Mesothelial cell of epicardium (in vitro differentiated cells): ENCODE measurements around the gene DLK2. TPM values are rescaled to one million over a fixed set of nuclear protein-coding genes. Genes with fewer than 3 reads are reported as not detected.

Experiments used
- DNase-seq, 2 experiments: peaks; one replicate each; pipeline ENCODE4 v3.0.0; 2021; ENCODE audit warnings: low spot score in 2 of 2; ENCODE audit not compliant: unreplicated experiment in 2 of 2
- H3K27ac Mint-ChIP-seq: 2 replicates; pipeline ENCODE4 v1.8.0; 2021; ENCODE audit warnings: mixed read lengths
- H3K27me3 Mint-ChIP-seq: 2 replicates; pipeline ENCODE4 v1.8.0; 2021; ENCODE audit warnings: low read depth, mixed read lengths
- H3K36me3 Mint-ChIP-seq: 2 replicates; pipeline ENCODE4 v1.8.0; 2021; ENCODE audit warnings: mixed read lengths
- H3K4me1 Mint-ChIP-seq: 2 replicates; pipeline ENCODE4 v1.8.0; 2021; ENCODE audit warnings: mixed read lengths
- H3K4me3 Mint-ChIP-seq: 2 replicates; pipeline ENCODE4 v1.8.0; 2021; ENCODE audit warnings: mild to moderate bottlenecking, moderate library complexity, mixed read lengths
- H3K9me3 Mint-ChIP-seq: 2 replicates; pipeline ENCODE4 v1.8.0; 2021; ENCODE audit warnings: mixed read lengths
- CTCF ChIP-seq: fragments of 200-600 bp; sonication (generic); IDR thresholded peaks from one replicate; pipeline ENCODE4 v1.5.0; 2021; ENCODE audit warnings: antibody characterized with exemption; ENCODE audit not compliant: unreplicated experiment
- total RNA-seq: library from RNA; stranded (reverse); gene quantifications from 3 replicates; pipeline ENCODE4 v1.2.1, GENCODE V29; 2021

The DLK2 gene
- total RNA-seq, 1 donor from 2014 or later: 4.7 TPM

DNA sequence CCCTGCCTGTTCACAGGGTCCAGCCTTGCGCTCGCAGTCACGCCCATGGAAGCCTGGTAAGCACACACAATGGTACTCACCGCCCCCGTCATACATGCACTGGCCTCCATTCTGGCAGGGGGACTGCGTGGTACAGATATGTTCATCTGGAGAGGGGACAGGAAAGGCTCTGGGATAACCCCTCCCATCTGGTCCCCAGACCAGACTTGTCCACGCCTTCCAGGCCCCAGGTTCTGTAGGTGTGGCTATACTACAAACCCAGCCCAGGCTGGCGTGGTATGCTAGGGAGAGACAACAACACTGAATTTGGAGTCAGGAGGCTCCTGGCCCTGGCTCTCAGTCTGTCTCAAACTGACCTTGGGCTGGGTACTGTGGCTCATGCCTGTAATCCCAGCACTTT is 3.4 kb downstream of the DLK2 start:
- no peak for DNase-seq
- H3K36me3 Mint-ChIP-seq: peaks cover 12% of the 10 kb centered on the region
- peaks cover 14% of the 10 kb centered on the region for H3K4me1 Mint-ChIP-seq
- H3K27ac Mint-ChIP-seq: no peak overlapping the region
- peaks cover 27% of the 10 kb centered on the region for H3K27me3 Mint-ChIP-seq
- no peak overlapping the region for H3K4me3 Mint-ChIP-seq
- H3K9me3 Mint-ChIP-seq: no peaks in the 10 kb centered on the region
- TF ChIP-seq CTCF: no peak

DNA sequence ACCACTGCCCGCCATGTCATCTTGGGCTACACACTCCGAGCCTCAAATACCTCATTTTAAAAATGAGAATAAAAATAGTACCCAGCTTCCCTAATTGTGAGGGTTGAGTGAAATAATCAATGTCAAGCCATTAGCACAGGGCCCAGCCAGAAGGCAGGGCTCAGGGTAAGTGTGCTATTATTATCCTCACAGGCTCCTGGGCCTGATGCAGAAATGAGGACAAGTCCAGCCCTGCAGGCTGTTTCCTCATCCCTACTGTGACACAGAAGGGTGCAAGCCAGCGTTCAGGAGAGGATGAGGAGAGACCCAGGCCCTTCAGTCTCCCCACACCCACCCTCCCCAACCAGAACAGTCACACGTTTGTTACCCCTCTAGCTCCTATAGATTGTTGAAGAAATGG is 4.0 kb downstream of the DLK2 start:
- Mint-ChIP-seq H3K27ac (no peak overlapping the region), H3K4me3 (no peak overlapping the region), H3K36me3 (peaks cover 12% of the 10 kb centered on the region), H3K27me3 (peaks cover 21% of the 10 kb centered on the region), H3K9me3 (no peaks in the 10 kb centered on the region), H3K4me1 (peaks cover 11% of the 10 kb centered on the region)
- DNase-seq: no peak
- TF ChIP-seq CTCF: no peak

GRCh38 chr6:43450699-43451131 is 4.6 kb downstream of the DLK2 start:
- DNase-seq: no peak
- no peak for TF ChIP-seq CTCF
- Mint-ChIP-seq H3K4me1 (peaks cover 7% of the 10 kb centered on the region), H3K27ac (no peak overlapping the region), H3K36me3 (peaks cover 12% of the 10 kb centered on the region), H3K9me3 (no peaks in the 10 kb centered on the region), H3K4me3 (no peak overlapping the region), H3K27me3 (peaks cover 14% of the 10 kb centered on the region)

DNA sequence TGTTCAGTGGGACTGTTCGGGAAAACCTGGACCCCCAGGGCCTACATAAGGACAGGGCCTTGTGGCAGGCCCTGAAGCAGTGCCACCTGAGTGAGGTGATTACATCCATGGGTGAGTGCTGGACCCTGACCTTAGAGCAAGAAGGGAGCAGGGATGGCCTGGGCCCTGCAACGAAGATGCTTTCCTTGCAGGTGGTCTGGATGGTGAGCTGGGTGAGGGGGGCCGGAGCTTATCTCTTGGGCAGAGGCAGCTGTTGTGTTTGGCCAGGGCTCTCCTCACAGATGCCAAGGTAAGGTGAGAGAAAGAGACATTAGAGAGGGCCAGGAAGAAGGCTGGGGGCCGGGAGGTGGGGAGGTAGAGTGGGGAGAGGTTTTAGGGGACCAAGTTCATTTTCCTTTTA is 6.4 kb downstream of the DLK2 start:
- H3K36me3 Mint-ChIP-seq: peaks cover 13% of the 10 kb centered on the region
- peaks cover 2% of the 10 kb centered on the region for H3K27me3 Mint-ChIP-seq
- no peak overlapping the region for H3K27ac Mint-ChIP-seq
- H3K4me1 Mint-ChIP-seq: no peaks in the 10 kb centered on the region
- H3K4me3 Mint-ChIP-seq: no peak overlapping the region
- DNase-seq: no peak
- TF ChIP-seq CTCF: no peak
- no peaks in the 10 kb centered on the region for H3K9me3 Mint-ChIP-seq

- TF ChIP-seq CTCF: no peak
- Mint-ChIP-seq H3K27me3 (no peaks in the 10 kb centered on the region), H3K36me3 (peaks cover 24% of the 10 kb centered on the region), H3K4me3 (no peak overlapping the region), H3K4me1 (no peaks in the 10 kb centered on the region), H3K9me3 (no peaks in the 10 kb centered on the region), H3K27ac (no peak overlapping the region)
- no peak for DNase-seq
Measured at GRCh38 chr6:43447604-43448003, 7.7 kb downstream of the DLK2 start.

DNA sequence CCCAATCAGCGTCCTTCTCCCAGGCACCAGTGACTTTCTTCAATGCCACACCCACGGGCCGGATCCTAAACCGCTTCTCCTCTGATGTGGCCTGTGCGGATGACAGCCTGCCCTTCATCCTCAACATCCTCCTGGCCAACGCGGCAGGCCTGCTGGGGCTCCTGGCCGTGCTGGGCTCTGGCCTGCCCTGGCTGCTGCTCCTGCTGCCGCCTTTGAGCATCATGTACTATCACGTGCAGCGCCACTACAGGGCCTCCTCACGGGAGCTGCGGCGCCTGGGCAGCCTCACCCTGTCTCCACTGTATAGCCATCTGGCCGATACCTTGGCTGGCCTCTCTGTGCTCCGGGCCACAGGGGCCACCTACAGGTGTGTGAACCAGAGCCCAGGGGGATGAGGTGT is 9.8 kb downstream of the DLK2 start:
- no peaks in the 10 kb centered on the region for H3K27me3 Mint-ChIP-seq
- no peak for TF ChIP-seq CTCF
- H3K4me1 Mint-ChIP-seq: no peaks in the 10 kb centered on the region
- H3K36me3 Mint-ChIP-seq: peaks cover 28% of the 10 kb centered on the region
- H3K4me3 Mint-ChIP-seq: no peak overlapping the region
- H3K9me3 Mint-ChIP-seq: no peaks in the 10 kb centered on the region
- DNase-seq: no peak
- no peak overlapping the region for H3K27ac Mint-ChIP-seq
